ENCODE measurements around the gene DLG1.

DLG1 gene

DNA sequence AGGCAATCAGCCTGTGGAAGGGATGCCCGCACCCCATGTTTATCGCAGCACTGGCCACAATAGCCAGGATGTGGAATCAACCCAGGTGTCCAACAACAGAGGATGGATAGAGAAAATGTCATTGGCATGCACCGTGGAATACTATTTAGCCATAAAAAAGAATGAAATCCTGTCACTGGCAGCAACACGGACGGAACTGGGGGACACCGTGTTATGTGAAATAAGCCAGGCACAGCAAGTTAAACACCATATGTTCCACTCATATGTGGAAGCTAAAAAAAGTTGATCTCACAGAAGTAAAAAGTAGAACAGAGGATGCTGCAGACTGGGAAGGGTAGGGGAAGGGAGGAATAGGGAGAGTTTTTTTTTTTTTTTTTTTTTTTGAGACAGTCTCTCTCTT lies 284.4 kb downstream of the DLG1 start:
- H3K27ac Mint-ChIP-seq, result no peak overlapping the region
- H3K4me1 Mint-ChIP-seq (ENCODE audit: low read depth), result no peaks in the 10 kb centered on the region
- H3K36me3 Mint-ChIP-seq (ENCODE audit: low read depth), result no peaks in the 10 kb centered on the region
- no peaks in the 10 kb centered on the region for H3K27me3 Mint-ChIP-seq
- DNase-seq, result no peak
- H3K9me3 Mint-ChIP-seq, result no peaks in the 10 kb centered on the region
- H3K4me3 Mint-ChIP-seq, result no peak overlapping the region

DNA sequence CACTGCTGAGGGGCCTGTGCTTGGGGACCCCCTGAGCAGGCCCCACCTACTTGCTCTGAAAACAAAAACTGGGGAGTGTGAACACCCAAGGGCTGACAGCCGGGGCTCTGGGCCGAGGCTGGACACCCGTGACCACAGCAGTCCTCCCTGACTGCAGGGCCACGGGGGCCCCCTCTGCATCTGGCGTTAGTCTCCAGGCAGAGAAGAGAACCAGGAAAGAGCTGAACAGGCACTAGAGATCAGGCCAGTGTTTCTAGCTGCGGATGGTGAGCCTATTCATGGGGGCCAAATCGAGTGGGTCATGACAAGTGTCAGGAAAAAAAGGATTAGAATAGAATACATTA lies 285.9 kb downstream of the DLG1 start:
- Mint-ChIP-seq H3K4me1 (ENCODE audit: low read depth) (no peaks in the 10 kb centered on the region), H3K27me3 (no peaks in the 10 kb centered on the region), H3K9me3 (no peaks in the 10 kb centered on the region), H3K4me3 (no peak overlapping the region), H3K36me3 (ENCODE audit: low read depth) (no peaks in the 10 kb centered on the region), H3K27ac (no peak overlapping the region)
- DNase-seq, result no peak

- no peak overlapping the region for H3K27ac Mint-ChIP-seq
- H3K36me3 Mint-ChIP-seq (ENCODE audit: low read depth), result no peaks in the 10 kb centered on the region
- H3K4me1 Mint-ChIP-seq (ENCODE audit: low read depth), result no peaks in the 10 kb centered on the region
- H3K9me3 Mint-ChIP-seq, result no peaks in the 10 kb centered on the region
- H3K4me3 Mint-ChIP-seq, result no peak overlapping the region
- DNase-seq, result no peak
- H3K27me3 Mint-ChIP-seq, result no peaks in the 10 kb centered on the region
These were observed 286.5 kb downstream of the DLG1 start for GRCh38 chr3:197011780-197012539.

- Mint-ChIP-seq H3K4me3 (no peak overlapping the region), H3K36me3 (ENCODE audit: low read depth) (no peaks in the 10 kb centered on the region), H3K4me1 (ENCODE audit: low read depth) (no peaks in the 10 kb centered on the region), H3K27ac (no peak overlapping the region), H3K27me3 (no peaks in the 10 kb centered on the region), H3K9me3 (no peaks in the 10 kb centered on the region)
- no peak for DNase-seq
These were observed 287.7 kb downstream of the DLG1 start for GRCh38 chr3:197010556-197011351.

GRCh38 chr3:197009532-197010019 lies 288.8 kb downstream of the DLG1 start:
- DNase-seq, result no peak
- no peaks in the 10 kb centered on the region for H3K9me3 Mint-ChIP-seq
- no peak overlapping the region for H3K27ac Mint-ChIP-seq
- no peaks in the 10 kb centered on the region for H3K4me1 Mint-ChIP-seq (ENCODE audit: low read depth)
- no peak overlapping the region for H3K4me3 Mint-ChIP-seq
- no peaks in the 10 kb centered on the region for H3K27me3 Mint-ChIP-seq
- no peaks in the 10 kb centered on the region for H3K36me3 Mint-ChIP-seq (ENCODE audit: low read depth)

DNA sequence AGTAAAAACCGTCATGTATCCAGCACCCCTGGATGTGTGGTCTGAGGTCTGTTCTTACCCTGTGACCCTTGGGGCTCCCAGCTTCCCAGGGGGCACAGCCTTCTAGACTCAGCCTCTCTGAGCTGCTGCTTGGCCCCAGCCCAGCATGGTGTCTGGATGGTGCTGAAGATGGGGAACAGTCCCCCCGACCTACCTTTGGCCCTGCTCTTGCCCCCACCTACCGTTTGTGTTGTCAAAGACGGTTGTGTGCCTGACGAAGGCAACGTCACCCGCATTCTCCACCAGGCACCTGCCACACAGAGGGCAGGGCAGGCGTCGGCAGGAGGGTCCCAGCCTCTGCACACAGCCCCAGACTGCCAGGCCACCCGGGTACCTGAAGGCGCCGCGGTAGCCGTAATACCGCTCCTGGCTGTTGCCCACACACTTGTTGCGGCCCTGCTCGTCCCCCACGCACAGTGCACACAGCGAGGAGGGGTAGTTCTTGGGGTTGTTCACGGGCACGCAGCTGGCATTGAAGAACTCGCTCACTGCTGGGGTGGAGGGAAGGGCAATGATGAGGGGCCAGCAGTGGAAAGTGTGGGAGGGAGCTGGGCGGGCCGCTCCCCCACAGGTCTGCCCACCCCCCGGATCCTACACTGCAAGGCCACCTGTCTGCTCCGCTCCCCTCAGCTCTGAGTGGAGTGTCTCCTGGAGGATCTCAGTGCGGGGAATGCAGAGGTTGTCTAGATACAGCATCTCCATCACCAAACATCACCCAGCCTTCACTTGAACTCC lies 289.8 kb downstream of the DLG1 start:
- DNase-seq, result no peak
- Mint-ChIP-seq H3K27ac (no peak overlapping the region), H3K27me3 (no peaks in the 10 kb centered on the region), H3K4me1 (ENCODE audit: low read depth) (peaks cover 8% of the 10 kb centered on the region), H3K9me3 (no peaks in the 10 kb centered on the region), H3K4me3 (no peak overlapping the region), H3K36me3 (ENCODE audit: low read depth) (no peaks in the 10 kb centered on the region)

- Mint-ChIP-seq H3K27ac (no peak overlapping the region), H3K36me3 (ENCODE audit: low read depth) (no peaks in the 10 kb centered on the region), H3K4me1 (ENCODE audit: low read depth) (peaks cover 8% of the 10 kb centered on the region), H3K4me3 (no peak overlapping the region), H3K9me3 (no peaks in the 10 kb centered on the region), H3K27me3 (no peaks in the 10 kb centered on the region)
- DNase-seq, result no peak
These were observed 290.5 kb downstream of the DLG1 start for GRCh38 chr3:197007953-197008352.

GRCh38 chr3:197007296-197007940 lies 291.0 kb downstream of the DLG1 start:
- no peak overlapping the region for H3K27ac Mint-ChIP-seq
- no peaks in the 10 kb centered on the region for H3K36me3 Mint-ChIP-seq (ENCODE audit: low read depth)
- H3K4me3 Mint-ChIP-seq, result no peak overlapping the region
- no peak for DNase-seq
- H3K9me3 Mint-ChIP-seq, result no peaks in the 10 kb centered on the region
- H3K27me3 Mint-ChIP-seq, result no peaks in the 10 kb centered on the region
- H3K4me1 Mint-ChIP-seq (ENCODE audit: low read depth), result peaks cover 8% of the 10 kb centered on the region

GRCh38 chr3:197006860-197007259 lies 291.6 kb downstream of the DLG1 start:
- peaks cover 8% of the 10 kb centered on the region for H3K4me1 Mint-ChIP-seq (ENCODE audit: low read depth)
- no peak overlapping the region for H3K27ac Mint-ChIP-seq
- no peak for DNase-seq
- no peaks in the 10 kb centered on the region for H3K9me3 Mint-ChIP-seq
- no peaks in the 10 kb centered on the region for H3K36me3 Mint-ChIP-seq (ENCODE audit: low read depth)
- H3K4me3 Mint-ChIP-seq, result no peak overlapping the region
- H3K27me3 Mint-ChIP-seq, result no peaks in the 10 kb centered on the region

- H3K4me3 Mint-ChIP-seq, result no peak overlapping the region
- H3K36me3 Mint-ChIP-seq (ENCODE audit: low read depth), result no peaks in the 10 kb centered on the region
- H3K4me1 Mint-ChIP-seq (ENCODE audit: low read depth), result peaks cover 10% of the 10 kb centered on the region
- H3K9me3 Mint-ChIP-seq, result no peaks in the 10 kb centered on the region
- H3K27ac Mint-ChIP-seq, result no peak overlapping the region
- no peak for DNase-seq
- no peaks in the 10 kb centered on the region for H3K27me3 Mint-ChIP-seq
These were observed 292.0 kb downstream of the DLG1 start for GRCh38 chr3:197006446-197006845.

DNA sequence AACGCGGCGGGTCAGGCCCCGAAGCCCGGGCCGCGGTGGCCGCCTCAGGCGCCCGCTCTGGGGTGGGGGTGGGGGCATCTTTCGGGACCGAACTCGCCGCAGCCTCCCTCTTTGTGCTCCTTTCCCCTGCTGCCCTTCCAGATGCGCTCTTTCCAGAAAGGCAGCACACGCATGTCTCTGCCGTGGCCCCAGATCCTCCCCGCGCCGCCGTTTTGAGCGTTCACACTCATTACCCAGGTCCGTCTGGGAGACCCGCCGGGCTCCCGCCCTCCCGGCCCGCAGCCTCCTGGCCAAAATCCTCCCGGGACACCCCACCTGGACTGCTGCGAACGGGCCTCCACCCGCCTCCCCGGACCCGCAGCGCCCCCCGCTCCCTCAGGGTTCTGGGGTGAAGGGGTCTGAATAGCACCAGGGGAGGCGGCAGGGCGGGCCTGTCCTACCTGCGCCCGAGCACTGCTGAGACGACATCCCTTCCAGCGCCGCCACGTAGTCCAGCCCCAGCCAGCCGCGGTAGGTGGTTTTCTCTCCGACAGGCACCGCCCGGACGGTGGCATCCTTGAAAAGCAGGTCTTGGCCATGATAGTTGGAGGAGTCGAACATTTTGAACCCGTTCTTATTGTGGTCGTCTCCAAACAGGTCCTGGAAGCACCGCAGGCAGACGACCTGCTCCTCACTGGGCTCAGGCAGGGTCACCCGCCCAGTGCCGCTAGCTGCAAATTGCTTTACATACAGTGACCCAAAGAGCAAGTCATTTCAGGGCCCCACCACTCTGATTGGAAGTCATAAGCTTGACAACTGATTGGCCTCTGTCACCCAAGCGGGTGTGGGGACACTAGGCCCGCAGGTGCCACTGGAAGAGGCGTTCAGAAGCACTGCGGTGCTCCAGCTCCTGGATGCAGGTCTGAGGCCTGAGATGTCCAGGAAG lies 294.7 kb downstream of the DLG1 start:
- Mint-ChIP-seq H3K36me3 (ENCODE audit: low read depth) (no peaks in the 10 kb centered on the region), H3K4me1 (ENCODE audit: low read depth) (peaks cover 10% of the 10 kb centered on the region), H3K27me3 (no peaks in the 10 kb centered on the region), H3K27ac (peak overlapping the region; percentile 85), H3K9me3 (no peaks in the 10 kb centered on the region), H3K4me3 (peak overlapping the region; percentile 77)
- peak; percentile 70 for DNase-seq

DNA sequence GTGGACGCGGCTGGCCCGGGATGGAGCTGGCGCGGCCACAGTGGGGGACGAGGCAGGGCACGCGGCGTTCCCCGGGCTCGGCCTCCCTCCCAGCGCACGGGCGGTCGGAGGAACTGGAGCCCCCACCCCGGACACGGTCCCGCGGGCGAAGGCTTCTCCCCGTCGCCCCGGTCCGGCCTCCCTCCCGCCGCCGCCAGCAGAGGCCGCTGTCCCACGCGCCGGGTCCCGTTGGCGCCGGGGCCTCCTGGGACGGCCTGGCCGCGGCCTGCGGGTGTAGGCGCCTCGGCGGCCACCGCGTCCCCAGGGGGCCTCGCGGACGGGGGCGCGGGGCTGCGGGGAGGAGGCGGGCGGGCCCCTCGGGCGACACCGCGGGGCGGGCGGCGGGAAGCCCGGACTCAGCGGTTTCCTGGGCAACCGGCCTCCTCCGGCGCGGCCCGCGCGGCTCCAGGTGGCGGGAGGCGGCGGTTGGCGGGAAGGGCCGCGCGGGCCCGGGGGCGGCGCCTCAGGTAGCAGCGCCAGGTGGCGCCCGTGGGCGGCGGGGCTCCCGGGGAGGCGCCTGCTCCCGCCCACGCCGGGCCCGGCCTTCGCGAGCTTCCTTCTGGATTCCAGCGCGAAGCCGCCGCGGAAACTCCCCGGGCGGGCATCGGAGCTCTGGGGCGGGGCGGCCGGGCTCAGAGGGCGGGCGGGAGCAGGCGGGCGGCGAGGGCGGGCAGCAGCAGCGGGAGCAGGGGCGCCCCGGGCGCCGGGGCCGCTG lies 295.5 kb downstream of the DLG1 start:
- no peak overlapping the region for H3K27ac Mint-ChIP-seq
- H3K36me3 Mint-ChIP-seq (ENCODE audit: low read depth), result no peaks in the 10 kb centered on the region
- no peaks in the 10 kb centered on the region for H3K9me3 Mint-ChIP-seq
- no peak overlapping the region for H3K4me3 Mint-ChIP-seq
- H3K4me1 Mint-ChIP-seq (ENCODE audit: low read depth), result peaks cover 10% of the 10 kb centered on the region
- peak; percentile 89 for DNase-seq
- no peaks in the 10 kb centered on the region for H3K27me3 Mint-ChIP-seq

Measured in activated T-cell treated with anti-CD3 and anti-CD28 coated beads, Interleukin-2, amount 50 U/mL, for 24 hours (primary cell).